C4-2B (cell line): ENCODE results near the gene GPD1.

Experiments
- ZFX ChIP-seq: fragments of 450-650 bp; IDR thresholded peaks from 2 replicates; pipeline ENCODE4 v1.6.1; 2017
- TF ChIP-seq, protein P1 (sequence below): fragments of 450-650 bp; conservative IDR thresholded peaks from 2 replicates; pipeline ENCODE4 v1.5.1; 2017; ENCODE audit warnings: mild to moderate bottlenecking

DNA sequence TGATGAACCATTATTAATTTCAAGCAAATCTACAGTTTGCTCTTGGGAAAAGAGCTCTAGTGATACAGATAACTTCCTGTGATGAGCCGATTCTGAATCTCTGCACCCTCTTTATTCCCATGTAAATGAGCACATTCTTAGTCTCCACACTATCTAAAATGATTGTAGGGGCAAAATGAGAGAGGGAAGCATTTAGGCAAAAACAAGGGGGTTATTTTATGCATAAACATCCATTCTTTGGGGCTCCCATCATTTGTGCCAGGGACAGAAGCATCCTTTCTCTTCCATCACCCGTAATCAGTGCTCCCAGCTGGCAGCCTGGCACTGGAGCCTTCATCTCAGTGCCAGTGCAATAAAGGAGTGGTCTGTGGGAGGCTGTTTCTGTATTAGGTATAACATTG is 1.7 kb upstream of the GPD1 start:
- TF ChIP-seq, protein P1, sequence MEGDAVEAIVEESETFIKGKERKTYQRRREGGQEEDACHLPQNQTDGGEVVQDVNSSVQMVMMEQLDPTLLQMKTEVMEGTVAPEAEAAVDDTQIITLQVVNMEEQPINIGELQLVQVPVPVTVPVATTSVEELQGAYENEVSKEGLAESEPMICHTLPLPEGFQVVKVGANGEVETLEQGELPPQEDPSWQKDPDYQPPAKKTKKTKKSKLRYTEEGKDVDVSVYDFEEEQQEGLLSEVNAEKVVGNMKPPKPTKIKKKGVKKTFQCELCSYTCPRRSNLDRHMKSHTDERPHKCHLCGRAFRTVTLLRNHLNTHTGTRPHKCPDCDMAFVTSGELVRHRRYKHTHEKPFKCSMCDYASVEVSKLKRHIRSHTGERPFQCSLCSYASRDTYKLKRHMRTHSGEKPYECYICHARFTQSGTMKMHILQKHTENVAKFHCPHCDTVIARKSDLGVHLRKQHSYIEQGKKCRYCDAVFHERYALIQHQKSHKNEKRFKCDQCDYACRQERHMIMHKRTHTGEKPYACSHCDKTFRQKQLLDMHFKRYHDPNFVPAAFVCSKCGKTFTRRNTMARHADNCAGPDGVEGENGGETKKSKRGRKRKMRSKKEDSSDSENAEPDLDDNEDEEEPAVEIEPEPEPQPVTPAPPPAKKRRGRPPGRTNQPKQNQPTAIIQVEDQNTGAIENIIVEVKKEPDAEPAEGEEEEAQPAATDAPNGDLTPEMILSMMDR: no peak; the same call in 1 of the 2 replicates
- TF ChIP-seq ZFX: no peak
